ENCODE results near the gene BSND. TPM values are rescaled to one million over a fixed set of nuclear protein-coding genes. Genes with fewer than 3 reads are reported as not detected.

Gene BSND
- total and polyA plus RNA-seq, 9 of the 15 experiments (the other 6 are each of a cell fraction or from before 2014, with no cell fraction given) = not detected

GRCh38 chr1:55021942-55022546, 23.3 kb downstream of the BSND start (continued):
- TF ChIP-seq PRMT5 (CRISPR knock-in tag; IDR thresholded peaks at IDR 0.05) (no peak), TAF15 (IDR thresholded peaks at IDR 0.05; ENCODE audit: low read depth, low read length) (no peak), CREBBP (IDR thresholded peaks at IDR 0.05; ENCODE audit: low read depth, low read length) (no peak), ZNF212 (CRISPR knock-in tag; IDR thresholded peaks at IDR 0.05) (no peak), CTBP1 (IDR thresholded peaks at IDR 0.05; ENCODE audit: borderline replicate concordance) (peak; percentile 76), ID3 (CRISPR knock-in tag; IDR thresholded peaks at IDR 0.05) (no peak), ID3 (tag; IDR thresholded peaks at IDR 0.05) (peak; percentile 18; the same call in 1 of the 2 replicates), SIN3B (IDR thresholded peaks at IDR 0.05; ENCODE audit: low read depth) (no peak), EP400 (IDR thresholded peaks at IDR 0.05) (no peak), ZNF316 (IDR thresholded peaks at IDR 0.05) (no peak), ZNF766 (CRISPR knock-in tag; conservative IDR thresholded peaks at IDR 0.05) (no peak), RUNX1 (IDR thresholded peaks at IDR 0.05; ENCODE audit: low read depth) (no peak), ZNF740 (CRISPR knock-in tag; IDR thresholded peaks at IDR 0.05) (no peak), ZNF740 (tag; IDR thresholded peaks at IDR 0.05) (no peak), ZNF583 (CRISPR knock-in tag; IDR thresholded peaks at IDR 0.05) (no peak), FOXJ2 (tag; IDR thresholded peaks at IDR 0.05) (no peak), PBX2 (CRISPR knock-in tag; IDR thresholded peaks at IDR 0.05; ENCODE audit: low read depth) (no peak), PBX2 (tag; conservative IDR thresholded peaks at IDR 0.05; ENCODE audit: low read depth) (no peak), SMARCE1 (IDR thresholded peaks at IDR 0.05) (no peak), ZNF518B (CRISPR knock-in tag; IDR thresholded peaks at IDR 0.05) (no peak), ETS1 (conservative IDR thresholded peaks at IDR 0.05; ENCODE audit: control insufficient read depth, low read depth, low read length) (no peak), STAT5A (IDR thresholded peaks at IDR 0.05; ENCODE audit: borderline replicate concordance, low read length) (no peak)
